Dedifferentiated amniotic fluid mesenchymal stem cell (primary cell): ENCODE data around the gene DNALI1.

Source experiments
- DNase-seq: peaks from one replicate; pipeline ENCODE4 v3.0.0-alpha.2; 2016; ENCODE audit errors: extremely low spot score

DNALI1 gene

DNA sequence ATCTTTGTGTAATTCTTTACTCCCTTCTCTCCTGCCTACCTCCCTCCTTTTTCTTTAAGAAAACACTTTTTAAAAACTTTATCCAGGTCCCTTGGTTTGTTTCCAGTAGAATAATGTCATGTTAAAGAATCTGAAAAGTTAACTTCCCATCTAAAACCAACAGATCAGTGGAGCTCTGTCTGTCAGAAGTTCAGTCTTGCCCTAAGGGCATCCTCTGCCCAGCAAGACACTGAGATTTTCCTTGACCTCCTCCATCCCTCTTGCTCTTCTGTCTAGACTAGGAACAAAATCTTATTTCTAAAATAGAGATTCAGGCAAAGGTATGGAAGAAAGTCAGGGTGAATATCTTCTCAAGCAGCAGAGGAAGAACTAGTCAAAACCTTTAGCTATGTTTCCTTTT lies 44.7 kb downstream of the DNALI1 start:
- DNase-seq: no peak

DNA sequence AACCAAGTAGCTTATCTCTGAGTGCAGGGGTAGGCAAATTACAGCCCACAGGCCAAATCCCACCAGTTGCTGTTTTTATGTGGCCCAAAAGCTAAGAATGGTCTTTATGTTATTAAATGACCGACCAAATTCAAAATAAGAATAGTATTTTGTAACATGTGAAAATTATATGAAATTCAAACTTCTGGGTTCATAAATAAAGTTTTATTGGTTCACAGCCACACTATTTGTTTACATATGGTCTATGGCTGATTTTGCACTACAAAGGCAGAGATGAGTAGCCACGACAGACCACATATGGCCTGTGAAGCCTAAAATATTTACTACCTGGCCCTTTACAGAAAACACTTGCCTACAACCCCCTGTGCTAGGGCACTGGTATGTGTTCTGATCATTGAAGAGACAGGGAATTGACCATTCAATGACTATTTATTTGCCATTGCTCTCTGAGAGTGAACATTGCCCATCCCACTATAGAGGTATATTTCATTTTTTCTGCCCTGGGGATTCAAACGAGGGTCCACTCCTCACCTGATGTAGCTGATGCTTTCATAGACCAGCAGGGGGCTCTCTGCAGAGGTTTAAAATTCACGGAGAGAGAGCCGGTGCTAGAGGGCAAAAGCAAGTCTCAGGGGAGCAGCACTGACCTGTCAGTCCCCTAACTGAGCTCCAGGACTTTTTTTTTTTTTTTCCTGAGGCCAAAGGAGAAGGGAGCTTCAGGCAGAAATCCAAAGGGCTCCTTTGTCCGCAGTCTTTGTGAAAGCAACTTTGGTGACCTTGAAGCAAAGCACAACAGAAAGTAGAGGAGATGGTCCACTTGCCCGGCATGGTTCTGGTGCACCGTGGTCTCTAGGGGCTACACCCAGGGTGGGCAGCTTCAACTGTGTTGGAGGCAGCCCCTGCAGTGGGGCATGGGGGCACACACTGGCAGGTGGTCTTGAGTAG lies 46.3 kb downstream of the DNALI1 start:
- DNase-seq: peak; percentile 38

DNA sequence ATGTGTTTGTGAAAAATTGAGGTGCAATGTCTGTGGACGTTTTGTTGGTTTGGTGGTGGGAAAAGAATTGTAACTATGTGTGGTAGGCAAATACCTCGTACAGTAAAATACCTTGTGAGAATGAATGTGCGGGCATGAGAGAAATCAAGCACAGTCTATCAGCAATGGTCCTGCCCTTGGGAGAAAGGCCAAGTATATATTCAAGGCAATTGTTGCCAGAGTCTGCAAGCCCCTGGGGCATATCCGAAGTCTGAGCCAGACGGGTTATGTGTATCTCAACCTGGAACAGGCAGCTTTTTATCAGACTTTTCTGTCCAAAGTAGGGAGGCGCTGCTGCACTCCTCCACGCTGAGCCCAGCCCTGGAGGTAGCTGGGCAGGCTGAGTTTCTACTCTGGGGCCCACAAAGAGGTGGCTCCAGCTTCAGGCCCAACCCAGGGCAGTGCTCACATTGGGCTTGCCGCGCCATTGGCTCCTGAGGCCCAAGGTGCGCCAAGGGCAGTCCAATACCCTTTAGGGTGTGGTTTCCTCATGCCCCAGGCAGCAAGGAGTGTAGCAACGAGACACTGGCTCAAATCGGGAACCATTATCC lies 48.4 kb downstream of the DNALI1 start:
- no peak for DNase-seq

DNA sequence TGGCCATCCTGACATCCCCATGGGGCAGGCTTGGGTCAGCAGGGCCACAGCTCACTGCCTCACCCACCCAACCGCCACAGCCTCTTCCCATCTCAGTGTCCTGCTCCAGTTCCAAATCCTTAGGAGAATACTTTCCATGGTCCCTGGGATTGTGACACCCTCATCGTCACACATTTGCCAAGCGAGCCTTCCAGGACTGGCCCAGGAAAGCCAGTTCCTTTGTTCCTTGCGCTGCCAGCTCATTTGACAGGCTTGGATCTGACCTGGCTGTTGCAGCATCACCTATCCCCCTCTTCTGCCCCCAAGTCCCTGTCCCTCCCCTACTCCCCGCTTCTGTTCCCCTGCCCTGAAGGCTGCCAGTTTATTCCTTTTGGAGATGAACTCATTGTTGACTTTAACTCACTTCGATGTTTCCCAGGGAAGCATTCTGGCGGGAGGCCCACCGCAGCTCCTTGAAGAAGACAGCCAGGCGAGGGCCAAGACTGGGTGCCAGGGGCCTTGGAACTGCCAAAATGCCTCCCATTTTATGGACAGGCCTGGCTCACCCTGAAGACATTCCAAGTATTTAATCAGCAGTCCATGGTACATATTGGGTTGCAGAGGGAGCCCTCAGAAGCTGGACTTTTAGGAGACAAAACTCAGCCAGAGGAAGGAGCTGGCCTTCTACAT lies 49.2 kb downstream of the DNALI1 start:
- DNase-seq: no peak

DNA sequence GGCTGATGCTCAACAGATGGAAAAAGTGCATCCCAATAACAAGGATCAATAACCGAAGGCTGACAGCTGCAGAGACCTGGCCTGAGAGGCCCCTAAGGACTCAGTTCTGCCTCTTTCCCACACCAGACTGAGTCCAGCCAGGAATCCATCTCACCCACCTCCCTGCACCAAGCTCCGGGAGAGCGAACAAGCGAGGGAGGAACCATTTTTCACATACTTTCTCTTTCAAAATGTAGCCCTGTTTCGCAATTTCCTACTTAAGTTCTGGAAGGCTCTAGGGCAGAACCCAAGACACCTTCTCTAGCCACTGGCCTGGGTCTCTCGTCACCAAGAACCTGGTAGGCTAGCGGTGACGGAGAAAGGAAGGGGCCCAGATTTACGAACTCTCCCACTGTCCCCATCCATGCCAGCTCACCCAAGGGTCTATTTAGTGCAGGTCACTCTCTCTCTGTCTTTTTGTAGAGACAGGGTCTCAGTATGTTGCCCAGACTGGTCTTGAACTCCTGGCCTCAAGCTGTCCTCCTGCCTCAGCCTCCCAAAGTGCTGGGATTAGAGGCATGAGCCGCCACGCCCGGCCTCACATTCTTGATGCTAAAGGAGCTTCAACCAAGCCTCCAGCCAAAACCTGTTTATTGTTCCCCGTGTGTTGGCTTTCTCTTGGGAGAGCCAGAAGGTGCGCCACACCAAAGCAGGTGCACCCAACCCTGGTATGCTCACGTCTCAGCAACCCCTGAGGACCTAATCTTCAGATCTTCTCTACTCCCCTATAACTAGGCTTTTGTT lies 49.9 kb downstream of the DNALI1 start:
- DNase-seq: peak; percentile 35

DNA sequence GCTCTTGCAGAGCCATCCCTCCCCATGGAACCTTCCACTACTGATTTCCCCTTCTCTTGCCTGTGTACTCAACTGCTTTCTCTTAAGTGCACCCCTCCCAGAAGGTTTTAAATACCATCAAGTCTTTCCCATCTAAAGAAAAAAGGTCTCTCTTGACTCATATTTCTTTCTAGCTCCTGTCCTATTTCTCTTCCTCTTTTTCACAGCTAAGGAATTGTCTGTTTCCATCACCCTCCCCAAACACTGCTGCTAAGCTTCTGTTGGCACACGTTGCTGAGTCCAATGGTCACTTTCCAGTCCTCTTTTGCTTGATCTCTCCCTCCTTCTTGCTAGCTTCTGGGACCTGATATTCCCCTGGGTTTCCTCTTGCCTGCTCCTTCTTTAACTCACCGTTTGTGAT lies 52.3 kb downstream of the DNALI1 start:
- DNase-seq: no peak

DNA sequence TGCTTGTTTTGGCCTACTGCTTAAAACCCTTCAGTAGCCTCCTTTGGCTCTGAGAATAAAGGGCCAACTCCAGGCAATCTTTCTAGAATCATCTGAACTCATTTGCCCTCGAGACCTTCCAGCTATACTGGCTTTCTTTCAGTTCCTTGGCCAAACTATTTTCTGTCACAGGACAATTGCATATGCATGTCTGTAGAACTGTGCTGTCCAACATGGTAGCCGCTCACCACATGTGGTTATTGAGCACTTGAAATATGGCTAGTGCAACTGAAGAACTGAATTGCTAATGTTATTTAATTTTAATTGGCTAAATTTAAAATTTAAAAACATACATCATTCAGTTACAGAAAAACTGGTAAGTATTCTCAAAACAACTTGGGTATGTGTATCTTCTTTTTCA lies 53.3 kb downstream of the DNALI1 start:
- DNase-seq: no peak

DNA sequence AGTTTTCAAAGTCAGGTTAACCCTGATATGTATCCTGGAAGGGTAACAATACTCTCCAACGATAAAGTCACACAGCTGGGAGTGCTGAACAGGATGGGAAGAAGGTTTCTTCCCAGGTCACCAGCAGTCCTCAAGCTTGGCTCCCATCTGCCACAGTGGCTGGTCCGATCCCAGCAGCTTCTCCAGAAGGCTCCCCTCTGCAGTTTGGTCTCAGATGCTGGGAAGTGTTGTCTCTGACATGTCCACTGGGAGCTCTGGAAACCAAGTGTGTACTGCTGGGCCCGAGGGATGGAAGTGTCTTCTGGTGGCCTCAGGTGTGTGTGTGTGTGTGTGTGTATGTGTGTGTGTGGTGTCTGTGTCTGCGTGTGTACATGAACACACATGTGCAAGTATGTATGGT lies 55.4 kb downstream of the DNALI1 start:
- no peak for DNase-seq

DNA sequence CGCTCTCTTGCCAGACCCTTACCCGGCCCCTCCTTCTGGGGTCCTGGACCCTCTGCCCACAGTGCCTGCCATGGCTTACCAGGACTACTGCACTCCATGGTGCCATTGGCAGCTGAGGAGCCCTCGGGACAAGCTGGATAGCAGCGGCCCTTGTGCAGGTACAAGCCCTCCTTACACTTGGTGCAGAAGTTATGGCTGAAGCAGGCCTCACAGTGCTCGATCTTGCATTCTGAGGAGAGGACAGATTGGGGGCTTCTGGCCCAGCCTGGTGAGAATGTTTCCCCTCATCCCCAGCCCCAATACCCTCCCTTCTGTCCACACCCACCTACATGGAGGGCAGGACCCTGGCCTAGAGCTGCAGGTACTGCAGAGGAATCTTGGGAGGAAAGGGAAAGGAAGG lies 57.4 kb downstream of the DNALI1 start:
- no peak for DNase-seq

DNA sequence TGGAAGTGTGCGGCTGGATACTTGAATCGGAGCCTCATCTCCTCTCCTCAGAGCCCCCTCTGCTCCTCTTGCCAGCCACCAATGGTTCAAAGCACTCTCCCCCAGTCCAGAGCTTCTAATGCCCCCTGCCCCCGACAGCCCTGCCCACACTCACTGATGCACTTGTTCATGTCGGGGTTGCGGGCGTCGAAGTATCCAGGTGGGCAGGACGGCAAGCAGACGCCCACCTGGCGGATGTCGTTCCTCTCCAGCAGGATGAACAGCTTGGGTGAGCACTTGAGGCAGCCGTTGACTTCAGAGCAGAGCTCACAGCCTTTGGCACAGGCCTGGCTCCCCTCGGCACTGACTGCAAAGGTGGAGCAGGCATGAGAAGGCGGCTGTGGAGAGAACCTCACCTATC lies 59.6 kb downstream of the DNALI1 start:
- no peak for DNase-seq
